Activated T-cell treated with anti-CD3 and anti-CD28 coated beads, Interleukin-2, amount 50 U/mL, for 24 hours (primary cell): ENCODE data around the gene MAMDC2.

Experiments
- DNase-seq: peaks from one replicate; pipeline ENCODE4 v3.0.0-alpha.2; 2020
- H3K27ac Mint-ChIP-seq: 2 replicates; pipeline ENCODE4 v1.8.0; 2020; ENCODE audit warnings: mild to moderate bottlenecking, mixed read lengths
- H3K27me3 Mint-ChIP-seq: 2 replicates; pipeline ENCODE4 v1.8.0; 2020; ENCODE audit warnings: mixed read lengths
- H3K36me3 Mint-ChIP-seq: 2 replicates; pipeline ENCODE4 v1.8.0; 2020; ENCODE audit warnings: low read depth, mixed read lengths
- H3K4me1 Mint-ChIP-seq: 2 replicates; pipeline ENCODE4 v1.8.0; 2020; ENCODE audit warnings: low read depth, mixed read lengths
- H3K4me3 Mint-ChIP-seq: 2 replicates; pipeline ENCODE4 v1.8.0; 2020; ENCODE audit warnings: mild to moderate bottlenecking, moderate library complexity, mixed read lengths
- H3K9me3 Mint-ChIP-seq: 2 replicates; pipeline ENCODE4 v1.8.0; 2020; ENCODE audit warnings: mixed read lengths

Gene MAMDC2

GRCh38 chr9:70049236-70049635 is 5.6 kb downstream of the MAMDC2 start:
- no peak overlapping the region for H3K4me3 Mint-ChIP-seq
- DNase-seq = no peak
- H3K4me1 Mint-ChIP-seq = peaks cover 4% of the 10 kb centered on the region
- H3K27ac Mint-ChIP-seq = no peak overlapping the region
- peaks cover 53% of the 10 kb centered on the region for H3K27me3 Mint-ChIP-seq
- no peaks in the 10 kb centered on the region for H3K36me3 Mint-ChIP-seq
- H3K9me3 Mint-ChIP-seq = no peaks in the 10 kb centered on the region

- no peaks in the 10 kb centered on the region for H3K4me1 Mint-ChIP-seq
- H3K9me3 Mint-ChIP-seq = no peaks in the 10 kb centered on the region
- peaks cover 50% of the 10 kb centered on the region for H3K27me3 Mint-ChIP-seq
- no peak for DNase-seq
- no peaks in the 10 kb centered on the region for H3K36me3 Mint-ChIP-seq
- H3K4me3 Mint-ChIP-seq = no peak overlapping the region
- no peak overlapping the region for H3K27ac Mint-ChIP-seq
Observed at GRCh38 chr9:70049672-70050271, 6.1 kb downstream of the MAMDC2 start.

GRCh38 chr9:70052768-70053167 is 9.1 kb downstream of the MAMDC2 start:
- Mint-ChIP-seq H3K27ac (no peak overlapping the region), H3K36me3 (no peaks in the 10 kb centered on the region), H3K9me3 (no peaks in the 10 kb centered on the region), H3K27me3 (peaks cover 35% of the 10 kb centered on the region), H3K4me1 (no peaks in the 10 kb centered on the region), H3K4me3 (no peak overlapping the region)
- DNase-seq = no peak

- Mint-ChIP-seq H3K36me3 (no peaks in the 10 kb centered on the region), H3K4me3 (no peak overlapping the region), H3K9me3 (no peaks in the 10 kb centered on the region), H3K4me1 (no peaks in the 10 kb centered on the region), H3K27me3 (peaks cover 27% of the 10 kb centered on the region), H3K27ac (no peak overlapping the region)
- no peak for DNase-seq
Observed at GRCh38 chr9:70053864-70054263, 10.2 kb downstream of the MAMDC2 start.

- H3K9me3 Mint-ChIP-seq = no peaks in the 10 kb centered on the region
- H3K27ac Mint-ChIP-seq = no peak overlapping the region
- no peak overlapping the region for H3K4me3 Mint-ChIP-seq
- H3K27me3 Mint-ChIP-seq = peaks cover 33% of the 10 kb centered on the region
- H3K36me3 Mint-ChIP-seq = no peaks in the 10 kb centered on the region
- no peaks in the 10 kb centered on the region for H3K4me1 Mint-ChIP-seq
- DNase-seq = no peak
Observed at GRCh38 chr9:70054521-70054920, 10.9 kb downstream of the MAMDC2 start.

- Mint-ChIP-seq H3K9me3 (no peaks in the 10 kb centered on the region), H3K27me3 (peaks cover 30% of the 10 kb centered on the region), H3K4me3 (no peak overlapping the region), H3K4me1 (no peaks in the 10 kb centered on the region), H3K36me3 (no peaks in the 10 kb centered on the region), H3K27ac (no peak overlapping the region)
- no peak for DNase-seq
Observed at GRCh38 chr9:70055406-70056210, 12.0 kb downstream of the MAMDC2 start.

- Mint-ChIP-seq H3K36me3 (no peaks in the 10 kb centered on the region), H3K9me3 (no peaks in the 10 kb centered on the region), H3K27me3 (peaks cover 35% of the 10 kb centered on the region), H3K27ac (no peak overlapping the region), H3K4me3 (no peak overlapping the region), H3K4me1 (no peaks in the 10 kb centered on the region)
- DNase-seq = no peak
Observed at GRCh38 chr9:70056211-70056944, 12.7 kb downstream of the MAMDC2 start.

GRCh38 chr9:70058569-70059116 is 15.0 kb downstream of the MAMDC2 start:
- no peak for DNase-seq
- Mint-ChIP-seq H3K4me1 (no peaks in the 10 kb centered on the region), H3K9me3 (no peaks in the 10 kb centered on the region), H3K27ac (no peak overlapping the region), H3K36me3 (no peaks in the 10 kb centered on the region), H3K4me3 (no peak overlapping the region), H3K27me3 (peaks cover 44% of the 10 kb centered on the region)

- Mint-ChIP-seq H3K4me1 (no peaks in the 10 kb centered on the region), H3K36me3 (no peaks in the 10 kb centered on the region), H3K27me3 (peaks cover 47% of the 10 kb centered on the region), H3K9me3 (no peaks in the 10 kb centered on the region), H3K4me3 (no peak overlapping the region), H3K27ac (no peak overlapping the region)
- no peak for DNase-seq
Observed at GRCh38 chr9:70060148-70060882, 16.7 kb downstream of the MAMDC2 start.

GRCh38 chr9:70060883-70061507 is 17.3 kb downstream of the MAMDC2 start:
- no peak overlapping the region for H3K4me3 Mint-ChIP-seq
- no peak overlapping the region for H3K27ac Mint-ChIP-seq
- no peaks in the 10 kb centered on the region for H3K4me1 Mint-ChIP-seq
- DNase-seq = no peak
- peaks cover 51% of the 10 kb centered on the region for H3K27me3 Mint-ChIP-seq
- no peaks in the 10 kb centered on the region for H3K36me3 Mint-ChIP-seq
- no peaks in the 10 kb centered on the region for H3K9me3 Mint-ChIP-seq

- H3K36me3 Mint-ChIP-seq = no peaks in the 10 kb centered on the region
Observed at GRCh38 chr9:70061776-70062175, 18.1 kb downstream of the MAMDC2 start.

GRCh38 chr9:70064496-70064895 is 20.8 kb downstream of the MAMDC2 start:
- DNase-seq = no peak
- H3K9me3 Mint-ChIP-seq = no peaks in the 10 kb centered on the region
- no peak overlapping the region for H3K27ac Mint-ChIP-seq
- no peaks in the 10 kb centered on the region for H3K36me3 Mint-ChIP-seq
- no peak overlapping the region for H3K4me3 Mint-ChIP-seq
- no peaks in the 10 kb centered on the region for H3K4me1 Mint-ChIP-seq
- H3K27me3 Mint-ChIP-seq = peaks cover 53% of the 10 kb centered on the region

More at GRCh38 chr9:70061776-70062175, 18.1 kb downstream of the MAMDC2 start:
- Mint-ChIP-seq H3K4me1 (no peaks in the 10 kb centered on the region), H3K4me3 (no peak overlapping the region), H3K27me3 (peaks cover 52% of the 10 kb centered on the region), H3K9me3 (no peaks in the 10 kb centered on the region), H3K27ac (no peak overlapping the region)
- no peak for DNase-seq

- H3K4me1 Mint-ChIP-seq = no peaks in the 10 kb centered on the region
- no peak overlapping the region for H3K27ac Mint-ChIP-seq
- H3K27me3 Mint-ChIP-seq = peaks cover 46% of the 10 kb centered on the region
- H3K4me3 Mint-ChIP-seq = no peak overlapping the region
- DNase-seq = no peak
- H3K9me3 Mint-ChIP-seq = no peaks in the 10 kb centered on the region
- no peaks in the 10 kb centered on the region for H3K36me3 Mint-ChIP-seq
Observed at GRCh38 chr9:70065572-70065971, 21.9 kb downstream of the MAMDC2 start.

- DNase-seq = no peak
- Mint-ChIP-seq H3K36me3 (no peaks in the 10 kb centered on the region), H3K4me1 (no peaks in the 10 kb centered on the region), H3K27ac (no peak overlapping the region), H3K9me3 (no peaks in the 10 kb centered on the region), H3K4me3 (no peak overlapping the region), H3K27me3 (peaks cover 39% of the 10 kb centered on the region)
Observed at GRCh38 chr9:70066418-70066817, 22.8 kb downstream of the MAMDC2 start.
